NCI-H2196 treated with DMSO at 0.1 percent for 48 hours (cell line): Measurements from ENCODE around the gene NF1.
"Not testable (repeated sequence)": the region's sequence is repeated elsewhere in the genome, so short reads cannot be mapped to it uniquely, and the experiment has no call there.

Source experiments
- DNase-seq: peaks from one replicate; lab custom pipeline; 2025; ENCODE audit not compliant: unreplicated experiment; lab: John Stamatoyannopoulos, UW

Gene NF1

GRCh38 chr17:31293581-31293980 lies 198.8 kb downstream of the NF1 start:
- no peak for DNase-seq

GRCh38 chr17:31294231-31294630 lies 199.5 kb downstream of the NF1 start:
- DNase-seq: no peak

GRCh38 chr17:31294820-31295488 lies 200.2 kb downstream of the NF1 start:
- DNase-seq: no peak

- DNase-seq: no peak
Measured at GRCh38 chr17:31295489-31295871, 200.7 kb downstream of the NF1 start.

- no peak for DNase-seq
Measured at GRCh38 chr17:31296142-31296541, 201.4 kb downstream of the NF1 start.

GRCh38 chr17:31297090-31297489 lies 202.3 kb downstream of the NF1 start, which contains the start of gene OMG:
TSS of gene OMG (minus strand) at chr17:31297239. CDS start at chr17:31296331, 908 bp downstream.
- DNase-seq: no peak

GRCh38 chr17:31299624-31300023 lies 204.8 kb downstream of the NF1 start:
- no peak for DNase-seq

- DNase-seq: no peak
Measured at GRCh38 chr17:31307640-31308039, 212.9 kb downstream of the NF1 start.

- DNase-seq: no peak
Measured at GRCh38 chr17:31308372-31309334, 213.9 kb downstream of the NF1 start.

GRCh38 chr17:31309556-31309955 lies 214.8 kb downstream of the NF1 start:
- DNase-seq: no peak

GRCh38 chr17:31310260-31310659 lies 215.5 kb downstream of the NF1 start:
- no peak for DNase-seq

GRCh38 chr17:31310886-31311285 lies 216.1 kb downstream of the NF1 start:
- no peak for DNase-seq

GRCh38 chr17:31311526-31311925 lies 216.7 kb downstream of the NF1 start:
- DNase-seq: no peak

GRCh38 chr17:31312223-31312622 lies 217.4 kb downstream of the NF1 start:
- not testable (repeated sequence) for DNase-seq

GRCh38 chr17:31313982-31314781 lies 219.4 kb downstream of the NF1 start, which contains the start of gene EVI2B:
TSS of gene EVI2B (minus strand) at chr17:31314054. CDS start at chr17:31305609, 8,445 bp downstream.
- DNase-seq: no peak

GRCh38 chr17:31314782-31315100 lies 220.0 kb downstream of the NF1 start:
- no peak for DNase-seq

GRCh38 chr17:31318298-31318801 lies 223.6 kb downstream of the NF1 start:
- no peak for DNase-seq

GRCh38 chr17:31318851-31319661 lies 224.3 kb downstream of the NF1 start:
- DNase-seq: no peak

GRCh38 chr17:31320241-31320640 lies 225.5 kb downstream of the NF1 start:
- DNase-seq: no peak

- DNase-seq: no peak
Measured at GRCh38 chr17:31320791-31321190, 226.0 kb downstream of the NF1 start.
